ENCODE results near the gene F2. TPM values are rescaled to one million over a fixed set of nuclear protein-coding genes. Genes with fewer than 3 reads are reported as not detected.

Gene F2
- total and polyA plus RNA-seq, 2 of the 13 experiments (the other 11 are each of a cell fraction or from before 2014, with no cell fraction given) = 330 to 801 TPM

DNA sequence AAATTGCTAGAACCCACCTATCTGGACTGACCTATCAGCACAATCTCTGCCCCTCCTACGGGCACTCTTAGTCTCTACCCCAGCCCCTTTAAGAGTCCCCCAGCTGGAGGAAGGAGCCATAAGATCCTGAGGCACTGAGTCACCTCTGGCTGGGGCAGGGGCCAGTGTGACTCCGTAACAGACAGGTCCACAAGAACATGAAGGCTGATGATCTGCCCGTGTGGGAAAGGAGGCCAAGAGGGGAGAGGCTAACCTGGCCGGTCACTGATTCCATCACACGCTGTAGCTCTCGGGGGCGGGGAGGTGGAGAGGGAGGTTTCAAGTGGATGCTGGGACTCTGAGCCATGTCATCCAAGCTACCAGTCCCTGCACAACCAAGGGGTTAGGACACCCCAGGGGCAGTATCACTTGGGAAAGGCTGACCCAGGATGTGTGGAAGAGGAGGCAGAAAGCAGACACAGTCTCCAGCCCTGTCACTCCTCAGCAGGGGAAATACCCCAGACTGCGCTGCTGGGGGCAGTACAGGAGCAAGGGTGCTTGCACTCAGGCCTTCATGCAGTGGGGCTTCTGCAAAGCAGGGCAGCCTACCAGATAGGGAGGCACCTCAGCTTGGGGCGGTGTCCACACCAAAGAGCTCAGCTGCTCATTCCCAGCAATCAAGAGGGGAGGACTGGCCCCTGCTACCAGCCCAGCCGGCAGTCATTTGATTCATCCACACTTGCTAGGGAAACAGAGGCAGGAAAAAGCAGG, 40.8 kb upstream of the F2 start (continued):
- TF ChIP-seq THAP9 (CRISPR knock-in tag; IDR thresholded peaks at IDR 0.05; ENCODE audit: borderline replicate concordance) = no peak
- TF ChIP-seq PRMT3 (CRISPR knock-in tag; IDR thresholded peaks at IDR 0.05; ENCODE audit: borderline replicate concordance, low read depth) = no peak
- TF ChIP-seq ZNF441 (CRISPR knock-in tag; IDR thresholded peaks at IDR 0.05; ENCODE audit: borderline replicate concordance) = no peak

DNA sequence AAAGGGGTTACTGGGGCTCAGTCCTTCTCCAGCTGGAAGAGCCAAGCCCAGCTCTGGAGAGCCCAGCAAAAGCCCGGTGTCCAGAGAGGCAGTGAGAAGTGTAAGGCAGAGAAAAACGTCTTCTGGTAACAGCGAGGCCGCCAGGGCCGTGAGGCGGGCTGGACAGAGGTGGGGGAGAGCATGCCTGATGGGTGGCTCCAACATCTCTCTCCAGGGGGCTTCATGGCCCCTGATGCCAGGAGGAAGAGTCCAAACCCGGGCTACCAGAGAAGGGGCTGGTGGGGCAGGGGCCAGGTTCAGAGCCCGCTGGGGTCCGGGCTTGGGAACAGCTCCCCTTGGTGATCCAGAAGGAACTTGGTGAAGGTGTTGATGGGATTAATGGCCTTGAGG, 40.3 kb upstream of the F2 start:
- no peak for DNase-seq (ENCODE audit: low spot score)
- POLR2A ChIA-PET = interaction anchor here (1.0 to 1.1 kb wide), 2 partner anchors 41 to 64 kb away, joined by 4 read pairs; partner anchors contain the start of gene F2
- no peak for TF ChIP-seq ZNF891 (CRISPR knock-in tag; IDR thresholded peaks at IDR 0.05)
- TF ChIP-seq ZNF570 (CRISPR knock-in tag; IDR thresholded peaks at IDR 0.05; ENCODE audit: borderline replicate concordance) = no peak
- TF ChIP-seq NRL (CRISPR knock-in tag; IDR thresholded peaks at IDR 0.05; ENCODE audit: borderline replicate concordance) = no peak
- no peak for TF ChIP-seq TIGD3 (CRISPR knock-in tag; IDR thresholded peaks at IDR 0.05; ENCODE audit: borderline replicate concordance)
- no peak for TF ChIP-seq ZNF343 (CRISPR knock-in tag; IDR thresholded peaks at IDR 0.05)
- TF ChIP-seq NFE2L2 (IDR thresholded peaks at IDR 0.05; ENCODE audit: low read length) = no peak
- no peak for TF ChIP-seq DMAP1 (CRISPR knock-in tag; IDR thresholded peaks at IDR 0.05)
- no peak for TF ChIP-seq XBP1 (CRISPR knock-in tag; IDR thresholded peaks at IDR 0.05)
- no peak for TF ChIP-seq KDM5B (CRISPR knock-in tag; IDR thresholded peaks at IDR 0.05; ENCODE audit: borderline replicate concordance)
- TF ChIP-seq ZNF263 (CRISPR knock-in tag; IDR thresholded peaks at IDR 0.05) = no peak
- TF ChIP-seq MYC (CRISPR knock-in tag; IDR thresholded peaks at IDR 0.05; ENCODE audit: borderline replicate concordance) = no peak
- no peak for TF ChIP-seq SNAPC5 (CRISPR knock-in tag; IDR thresholded peaks at IDR 0.05; ENCODE audit: borderline replicate concordance)
- TF ChIP-seq SYNCRIP (IDR thresholded peaks at IDR 0.05; ENCODE audit: insufficient read depth, low read depth, low read length) = no peak
- TF ChIP-seq CSRNP2 (CRISPR knock-in tag; conservative IDR thresholded peaks at IDR 0.05; ENCODE audit: low read depth) = no peak
- TF ChIP-seq ZNF235 (CRISPR knock-in tag; IDR thresholded peaks at IDR 0.05; ENCODE audit: borderline replicate concordance) = no peak

More for the DNA sequence above, 40.3 kb upstream of the F2 start:
- Histone ChIP-seq H3K4me1 (ENCODE audit: insufficient read depth, low read length) (peaks cover 27% of the 10 kb centered on the region), H3K79me2 (ENCODE audit: insufficient read depth, low read length) (no peaks in the 10 kb centered on the region), H2AFZ (ENCODE audit: low read length) (no peak overlapping the region), H3K9ac (ENCODE audit: insufficient read depth, low read depth, low read length) (no peak overlapping the region), H3K4me3 (replicated peaks in 1 of 3; ENCODE audit: insufficient read depth in 1 of 3, low read depth in 2 of 3, low read length in 3 of 3) (no peak overlapping the region), H4K20me1 (ENCODE audit: insufficient read depth, low read length) (no peaks in the 10 kb centered on the region), H3K36me3 (replicated peaks in 1 of 2; ENCODE audit: control insufficient read depth in 1 of 2, insufficient read depth in 2 of 2, low read length in 2 of 2) (peaks cover 27 to 50% of the 10 kb centered on the region in 2 experiments), H3K9me3 (ENCODE audit: low read length) (no peaks in the 10 kb centered on the region), H3K4me2 (ENCODE audit: low read depth, low read length) (no peak overlapping the region), H3K27ac (ENCODE audit: extremely low read length, insufficient read depth, low read length) (no peak overlapping the region), H3K27me3 (ENCODE audit: control insufficient read depth in 1 of 2, insufficient read depth in 2 of 2, low read length in 2 of 2) (no peaks in the 10 kb centered on the region)
- 96% methylated on average over 9 of the region's 9 CpGs for WGBS (ENCODE audit: low lambda C conversion rate)
- BruUV-seq (replicated peaks) = no TSS peak
- in situ Hi-C loops (cut with HindIII; ENCODE audit: extremely low pct_ligation_motif_present, low pct_unique_long_range_greater_than_20kb) (no loop called here), intact Hi-C loops (cut with micrococcal nuclease; ENCODE audit: unreplicated experiment) (no loop called here)
- CTCF ChIA-PET (ENCODE audit: low intra/inter-chr PET ratio, low total read pairs) = no interaction called here
- ATAC-seq (no peak), FAIRE-seq (no peak)
